Calu3 (cell line): ENCODE results near the gene HJV. TPM values are rescaled to one million over a fixed set of nuclear protein-coding genes. Genes with fewer than 3 reads are reported as not detected.
"Not testable (repeated sequence)": the region's sequence is repeated elsewhere in the genome, so short reads cannot be mapped to it uniquely, and the experiment has no call there.

ENCODE experiments used
- BruUV-seq: library from RNA; stranded (reverse); fragments of 400-500 nt; replicated peaks from 2 replicates; lab custom pipeline; 2021; lab: Mats Ljungman, UMichigan
- CTCF ChIA-PET: fragments of 300-600 bp; sonication (Branson Sonifier 250); formaldehyde crosslinking; loops from one replicate; lab custom pipeline; 2022; ENCODE audit warnings: antibody characterized with exemption; lab: Charles Lee
- DNase-seq: peaks from one replicate; pipeline ENCODE4 v3.0.0; 2022
- H3K27ac Mint-ChIP-seq: one replicate; pipeline ENCODE4 v1.8.0; 2022; ENCODE audit warnings: mixed read lengths; ENCODE audit not compliant: unreplicated experiment
- H3K27me3 Mint-ChIP-seq: one replicate; pipeline ENCODE4 v1.8.0; 2022; ENCODE audit warnings: mixed read lengths; ENCODE audit not compliant: unreplicated experiment
- H3K36me3 Mint-ChIP-seq: one replicate; pipeline ENCODE4 v1.8.0; 2022; ENCODE audit warnings: mild to moderate bottlenecking, moderate library complexity, mixed read lengths; ENCODE audit not compliant: insufficient read depth, unreplicated experiment
- H3K4me1 Mint-ChIP-seq: one replicate; pipeline ENCODE4 v1.8.0; 2022; ENCODE audit warnings: mild to moderate bottlenecking, low read depth, mixed read lengths; ENCODE audit not compliant: unreplicated experiment
- H3K4me3 Mint-ChIP-seq: one replicate; pipeline ENCODE4 v1.8.0; 2022; ENCODE audit warnings: mild to moderate bottlenecking, low read depth, moderate library complexity, mixed read lengths; ENCODE audit not compliant: unreplicated experiment
- H3K9me3 Mint-ChIP-seq: one replicate; pipeline ENCODE4 v1.8.0; 2022; ENCODE audit warnings: low read depth, mixed read lengths; ENCODE audit not compliant: unreplicated experiment
- CTCF ChIP-seq: fragments of 200-600 bp; IDR thresholded peaks from one replicate; pipeline ENCODE4 v1.8.0; 2022; ENCODE audit warnings: antibody characterized with exemption; ENCODE audit not compliant: unreplicated experiment
- intact Hi-C: fragments of 100-400 bp; cut with micrococcal nuclease; formaldehyde crosslinking; loops from one replicate; pipeline ENCODE4 v1.10.0; 2022; ENCODE audit not compliant: unreplicated experiment
- total RNA-seq: library from RNA; stranded (reverse); gene quantifications from 2 replicates; pipeline ENCODE4 v1.2.3, GENCODE V29; 2022

Gene HJV
- total RNA-seq, 1 experiment from 2014 or later = not detected

GRCh38 chr1:146049436-146049835 lies 27.9 kb upstream of the HJV start:
- CTCF ChIA-PET = interaction anchor here (1.0 kb wide), 1 partner anchor 10 kb away, joined by 7 read pairs; no protein-coding TSS in a partner anchor
- H3K4me3 Mint-ChIP-seq = no peak overlapping the region
- peaks cover 14% of the 10 kb centered on the region for H3K36me3 Mint-ChIP-seq
- no peak for DNase-seq
- TF ChIP-seq CTCF = no peak
- peaks cover 19% of the 10 kb centered on the region for H3K4me1 Mint-ChIP-seq
- H3K9me3 Mint-ChIP-seq = no peaks in the 10 kb centered on the region
- no peak overlapping the region for H3K27ac Mint-ChIP-seq
- no peaks in the 10 kb centered on the region for H3K27me3 Mint-ChIP-seq
- intact Hi-C loops = no loop called here
- no TSS peak for BruUV-seq

GRCh38 chr1:146048514-146049115 lies 27.1 kb upstream of the HJV start:
- BruUV-seq, H3K27me3 Mint-ChIP-seq, H3K4me3 Mint-ChIP-seq, DNase-seq, H3K27ac Mint-ChIP-seq, H3K9me3 Mint-ChIP-seq, intact Hi-C loops: not testable (repeated sequence)
- peaks cover 14% of the 10 kb centered on the region for H3K36me3 Mint-ChIP-seq
- CTCF ChIA-PET = interaction anchor here (1.2 kb wide), 1 partner anchor 308 kb away, joined by 3 read pairs; no protein-coding TSS in a partner anchor
- peaks cover 19% of the 10 kb centered on the region for H3K4me1 Mint-ChIP-seq

- no peak for TF ChIP-seq CTCF
- no peak overlapping the region for H3K4me3 Mint-ChIP-seq
- H3K27me3 Mint-ChIP-seq = no peaks in the 10 kb centered on the region
- H3K9me3 Mint-ChIP-seq = no peaks in the 10 kb centered on the region
- H3K36me3 Mint-ChIP-seq = peaks cover 4% of the 10 kb centered on the region
- intact Hi-C loops = no loop called here
- no TSS peak for BruUV-seq
- peaks cover 19% of the 10 kb centered on the region for H3K4me1 Mint-ChIP-seq
- DNase-seq = no peak
- CTCF ChIA-PET = interaction anchor here (1.5 kb wide), 1 partner anchor 9 kb away, joined by 3 read pairs; no protein-coding TSS in a partner anchor
- no peak overlapping the region for H3K27ac Mint-ChIP-seq
Measured at GRCh38 chr1:146046664-146047063, 25.1 kb upstream of the HJV start.

GRCh38 chr1:146039844-146040194 lies 18.3 kb upstream of the HJV start:
- H3K27ac Mint-ChIP-seq = peak overlapping the region; percentile 98
- peaks cover 29% of the 10 kb centered on the region for H3K4me1 Mint-ChIP-seq
- intact Hi-C loops = no loop called here
- CTCF ChIA-PET = interaction anchor here (0.7 to 1.1 kb wide), 3 partner anchors 10 to 13 kb away, joined by 3 to 7 read pairs (median 7); no protein-coding TSS in a partner anchor
- peaks cover 11% of the 10 kb centered on the region for H3K27me3 Mint-ChIP-seq
- DNase-seq = no peak
- no TSS peak for BruUV-seq
- TF ChIP-seq CTCF = no peak
- peaks cover 48% of the 10 kb centered on the region for H3K36me3 Mint-ChIP-seq
- peak overlapping the region; percentile 89 for H3K4me3 Mint-ChIP-seq
- H3K9me3 Mint-ChIP-seq = no peaks in the 10 kb centered on the region
